GM23338 (cell line): Measurements from ENCODE around the gene FLNA. TPM values are rescaled to one million over a fixed set of nuclear protein-coding genes. Genes with fewer than 3 reads are reported as not detected.

ENCODE experiments used
- ATAC-seq: fragments of 200-7000 bp; cut with Tn5 transposase; 3 replicates; pipeline ENCODE4 v1.9.1; 2020
- DNase-seq: peaks from one replicate; pipeline ENCODE4 v3.0.0-alpha.2; 2015; ENCODE audit warnings: low spot score
- H2AFZ ChIP-seq: fragments of 200-600 bp; sonication (generic); 2 replicates; pipeline ENCODE4 v1.8.0; 2016; ENCODE audit warnings: antibody characterized with exemption, mild to moderate bottlenecking, moderate library complexity
- H3F3A ChIP-seq: fragments of 200-600 bp; sonication (generic); replicated peaks from 2 replicates; pipeline ENCODE4 v1.8.0; 2017; ENCODE audit warnings: antibody characterized with exemption, mixed run types, low read depth
- H3K27ac ChIP-seq: fragments of 200-600 bp; sonication (generic); 2 replicates; pipeline ENCODE4 v1.6.1; 2016; ENCODE audit warnings: low read depth
- H3K27me3 ChIP-seq: fragments of 200-600 bp; sonication (generic); 2 replicates; pipeline ENCODE4 v1.8.0; 2016; ENCODE audit warnings: mild to moderate bottlenecking, mixed run types, moderate library complexity; ENCODE audit not compliant: insufficient read depth
- H3K36me3 ChIP-seq: fragments of 200-600 bp; sonication (generic); 2 replicates; pipeline ENCODE4 v1.8.0; 2016; ENCODE audit warnings: mild to moderate bottlenecking; ENCODE audit not compliant: insufficient read depth
- H3K4me1 ChIP-seq: fragments of 200-600 bp; sonication (generic); 2 replicates; pipeline ENCODE4 v1.8.0; 2016; ENCODE audit warnings: mild to moderate bottlenecking, moderate library complexity; ENCODE audit not compliant: insufficient read depth
- H3K4me2 ChIP-seq: fragments of 200-600 bp; sonication (generic); 2 replicates; pipeline ENCODE4 v1.7.1; 2017; ENCODE audit warnings: mixed run types
- H3K4me3 ChIP-seq: fragments of 200-600 bp; sonication (generic); 2 replicates; pipeline ENCODE4 v1.6.1; 2016; ENCODE audit warnings: mixed run types
- H3K79me2 ChIP-seq: fragments of 200-600 bp; sonication (generic); replicated peaks from 2 replicates; pipeline ENCODE4 v1.8.0; 2017; ENCODE audit warnings: mild to moderate bottlenecking; ENCODE audit not compliant: insufficient read depth
- H3K9me2 ChIP-seq: fragments of 200-600 bp; sonication (generic); 2 replicates; pipeline ENCODE4 v1.8.0; 2017; ENCODE audit not compliant: insufficient read depth
- H4K20me1 ChIP-seq: fragments of 200-600 bp; sonication (generic); replicated peaks from 2 replicates; pipeline ENCODE4 v1.8.0; 2017; ENCODE audit warnings: mild to moderate bottlenecking; ENCODE audit not compliant: insufficient read depth
- H3K27ac Mint-ChIP-seq: 2 replicates; pipeline ENCODE4 v1.8.0; 2020; ENCODE audit warnings: inconsistent platforms, mild to moderate bottlenecking, moderate library complexity, mixed read lengths
- H3K27me3 Mint-ChIP-seq: 3 replicates; pipeline ENCODE4 v1.8.0; 2022; ENCODE audit warnings: low read depth, mild to moderate bottlenecking, moderate library complexity, mixed read lengths, inconsistent platforms; ENCODE audit not compliant: insufficient read depth, poor library complexity
- H3K36me3 Mint-ChIP-seq: 3 replicates; pipeline ENCODE4 v1.8.0; 2021; ENCODE audit warnings: low read depth, mild to moderate bottlenecking, inconsistent platforms, moderate library complexity, mixed read lengths
- H3K4me1 Mint-ChIP-seq: 3 replicates; pipeline ENCODE4 v1.8.0; 2020; ENCODE audit warnings: mild to moderate bottlenecking, inconsistent platforms, mixed read lengths
- H3K4me3 Mint-ChIP-seq: 3 replicates; pipeline ENCODE4 v1.8.0; 2021; ENCODE audit warnings: moderate library complexity, mild to moderate bottlenecking, inconsistent platforms, mixed read lengths
- H3K9me3 Mint-ChIP-seq: 3 replicates; pipeline ENCODE4 v1.8.0; 2020; ENCODE audit warnings: moderate library complexity, mild to moderate bottlenecking, inconsistent platforms, mixed read lengths
- CREB1 ChIP-seq: fragments of 250-450 bp; sonication (Bioruptor Pico); IDR thresholded peaks from 2 replicates; pipeline ENCODE4 v1.5.0; 2020; ENCODE audit warnings: low read depth, mild to moderate bottlenecking, moderate library complexity
- EZH2 ChIP-seq: fragments of 200-600 bp; sonication (generic); IDR thresholded peaks from one replicate; pipeline ENCODE4 v1.8.0; 2017; ENCODE audit warnings: antibody characterized with exemption, mild to moderate bottlenecking, low read depth; ENCODE audit not compliant: unreplicated experiment
- EZH2phosphoT487 ChIP-seq: fragments of 200-600 bp; sonication (generic); IDR thresholded peaks from one replicate; pipeline ENCODE4 v1.8.1; 2018; ENCODE audit warnings: antibody characterized with exemption; ENCODE audit not compliant: unreplicated experiment
- NANOG ChIP-seq: IDR thresholded peaks from 2 replicates; pipeline ENCODE4 v1.6.1; 2016; ENCODE audit warnings: antibody characterized with exemption, borderline replicate concordance
- STAT1 ChIP-seq: IDR thresholded peaks from one replicate; pipeline ENCODE4 v1.6.1; 2016; ENCODE audit warnings: antibody characterized with exemption; ENCODE audit not compliant: unreplicated experiment
- ZNF114 ChIP-seq: fragments of 250-450 bp; sonication (Bioruptor Pico); IDR thresholded peaks from 2 replicates; pipeline ENCODE4 v1.5.0; 2020; ENCODE audit warnings: mild to moderate bottlenecking, moderate library complexity
- ZNF331 ChIP-seq: fragments of 250-450 bp; sonication (Bioruptor Pico); IDR thresholded peaks from 2 replicates; pipeline ENCODE4 v1.5.0; 2020; ENCODE audit warnings: low read depth, mild to moderate bottlenecking, moderate library complexity
- polyA plus RNA-seq: library from polyadenylated mRNA; unstranded; fragments of >200 nt; fragmentation: Nextera tagmentation; extraction: Ambion mirVana; gene quantifications from 2 replicates; pipeline ENCODE4 v1.2.1, GENCODE V29; 2016
- total RNA-seq: library from RNA; depleted of rRNA; stranded (reverse); fragments of >200 nt; shearing (Covaris generic); gene quantifications from 2 replicates; pipeline ENCODE4 v1.2.3, GENCODE V29; 2014
- TF ChIP-seq, protein P1 (sequence below): fragments of 250-450 bp; sonication (Bioruptor Pico); IDR thresholded peaks from 2 replicates; pipeline ENCODE4 v1.5.0; 2020; ENCODE audit warnings: mild to moderate bottlenecking, moderate library complexity
- TF ChIP-seq, protein P2 (sequence below): IDR thresholded peaks from 2 replicates; pipeline ENCODE4 v1.6.1; 2016; ENCODE audit warnings: antibody characterized with exemption
- TF ChIP-seq, protein P3 (sequence below): IDR thresholded peaks from one replicate; pipeline ENCODE4 v1.6.1; 2018; ENCODE audit warnings: antibody characterized with exemption; ENCODE audit not compliant: unreplicated experiment

FLNA gene
- total and polyA plus RNA-seq, 2 experiments from 2014 or later = 579 to 1,445 TPM

DNA sequence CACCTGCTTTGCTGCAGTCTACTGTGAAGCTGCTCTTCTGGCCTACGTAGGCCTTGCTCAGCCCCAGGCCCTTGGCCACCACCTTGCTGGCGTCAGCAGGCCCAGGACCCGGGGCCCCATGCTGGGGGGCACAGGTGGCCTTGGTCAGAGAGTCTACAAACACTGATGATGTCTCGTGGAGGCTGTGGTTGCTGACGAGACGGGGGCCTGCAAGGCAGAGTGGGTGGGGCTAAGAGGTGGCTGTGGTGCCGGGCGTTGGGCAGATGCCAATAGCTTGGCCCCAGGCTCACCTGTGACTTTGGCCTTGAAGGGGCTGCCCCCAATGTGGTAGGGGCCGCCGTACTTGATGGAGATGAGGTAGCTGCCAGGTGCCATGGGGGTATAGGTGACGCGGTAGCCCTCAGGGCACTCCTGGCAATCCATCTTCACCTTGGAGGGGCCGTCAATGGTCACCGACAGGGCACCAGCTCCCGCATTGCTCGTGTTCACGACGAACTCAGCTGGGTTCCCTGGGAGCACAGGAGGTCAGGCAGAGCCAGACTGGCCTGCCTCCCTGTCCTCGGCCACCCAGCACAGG is 25.0 kb downstream of the FLNA start:
- Mint-ChIP-seq H3K4me1 (peaks cover 5% of the 10 kb centered on the region; the same call in 2 of the 3 replicates), H3K9me3 (no peaks in the 10 kb centered on the region), H3K27ac (no peak overlapping the region), H3K27me3 (peaks cover 8% of the 10 kb centered on the region), H3K36me3 (peaks cover 56% of the 10 kb centered on the region), H3K4me3 (no peak overlapping the region)
- ATAC-seq (no peak), DNase-seq (no peak)
- Histone ChIP-seq H3K4me3 (no peak overlapping the region), H4K20me1 (no peaks in the 10 kb centered on the region), H2AFZ (no peak overlapping the region), H3K9me2 (no peaks in the 10 kb centered on the region), H3K4me1 (no peaks in the 10 kb centered on the region), H3K27me3 (no peaks in the 10 kb centered on the region), H3K36me3 (peaks cover 10% of the 10 kb centered on the region), H3K79me2 (no peaks in the 10 kb centered on the region), H3K4me2 (no peak overlapping the region), H3F3A (peaks cover 10% of the 10 kb centered on the region), H3K27ac (no peak overlapping the region)
- TF ChIP-seq NANOG = no peak
- TF ChIP-seq, protein P1, sequence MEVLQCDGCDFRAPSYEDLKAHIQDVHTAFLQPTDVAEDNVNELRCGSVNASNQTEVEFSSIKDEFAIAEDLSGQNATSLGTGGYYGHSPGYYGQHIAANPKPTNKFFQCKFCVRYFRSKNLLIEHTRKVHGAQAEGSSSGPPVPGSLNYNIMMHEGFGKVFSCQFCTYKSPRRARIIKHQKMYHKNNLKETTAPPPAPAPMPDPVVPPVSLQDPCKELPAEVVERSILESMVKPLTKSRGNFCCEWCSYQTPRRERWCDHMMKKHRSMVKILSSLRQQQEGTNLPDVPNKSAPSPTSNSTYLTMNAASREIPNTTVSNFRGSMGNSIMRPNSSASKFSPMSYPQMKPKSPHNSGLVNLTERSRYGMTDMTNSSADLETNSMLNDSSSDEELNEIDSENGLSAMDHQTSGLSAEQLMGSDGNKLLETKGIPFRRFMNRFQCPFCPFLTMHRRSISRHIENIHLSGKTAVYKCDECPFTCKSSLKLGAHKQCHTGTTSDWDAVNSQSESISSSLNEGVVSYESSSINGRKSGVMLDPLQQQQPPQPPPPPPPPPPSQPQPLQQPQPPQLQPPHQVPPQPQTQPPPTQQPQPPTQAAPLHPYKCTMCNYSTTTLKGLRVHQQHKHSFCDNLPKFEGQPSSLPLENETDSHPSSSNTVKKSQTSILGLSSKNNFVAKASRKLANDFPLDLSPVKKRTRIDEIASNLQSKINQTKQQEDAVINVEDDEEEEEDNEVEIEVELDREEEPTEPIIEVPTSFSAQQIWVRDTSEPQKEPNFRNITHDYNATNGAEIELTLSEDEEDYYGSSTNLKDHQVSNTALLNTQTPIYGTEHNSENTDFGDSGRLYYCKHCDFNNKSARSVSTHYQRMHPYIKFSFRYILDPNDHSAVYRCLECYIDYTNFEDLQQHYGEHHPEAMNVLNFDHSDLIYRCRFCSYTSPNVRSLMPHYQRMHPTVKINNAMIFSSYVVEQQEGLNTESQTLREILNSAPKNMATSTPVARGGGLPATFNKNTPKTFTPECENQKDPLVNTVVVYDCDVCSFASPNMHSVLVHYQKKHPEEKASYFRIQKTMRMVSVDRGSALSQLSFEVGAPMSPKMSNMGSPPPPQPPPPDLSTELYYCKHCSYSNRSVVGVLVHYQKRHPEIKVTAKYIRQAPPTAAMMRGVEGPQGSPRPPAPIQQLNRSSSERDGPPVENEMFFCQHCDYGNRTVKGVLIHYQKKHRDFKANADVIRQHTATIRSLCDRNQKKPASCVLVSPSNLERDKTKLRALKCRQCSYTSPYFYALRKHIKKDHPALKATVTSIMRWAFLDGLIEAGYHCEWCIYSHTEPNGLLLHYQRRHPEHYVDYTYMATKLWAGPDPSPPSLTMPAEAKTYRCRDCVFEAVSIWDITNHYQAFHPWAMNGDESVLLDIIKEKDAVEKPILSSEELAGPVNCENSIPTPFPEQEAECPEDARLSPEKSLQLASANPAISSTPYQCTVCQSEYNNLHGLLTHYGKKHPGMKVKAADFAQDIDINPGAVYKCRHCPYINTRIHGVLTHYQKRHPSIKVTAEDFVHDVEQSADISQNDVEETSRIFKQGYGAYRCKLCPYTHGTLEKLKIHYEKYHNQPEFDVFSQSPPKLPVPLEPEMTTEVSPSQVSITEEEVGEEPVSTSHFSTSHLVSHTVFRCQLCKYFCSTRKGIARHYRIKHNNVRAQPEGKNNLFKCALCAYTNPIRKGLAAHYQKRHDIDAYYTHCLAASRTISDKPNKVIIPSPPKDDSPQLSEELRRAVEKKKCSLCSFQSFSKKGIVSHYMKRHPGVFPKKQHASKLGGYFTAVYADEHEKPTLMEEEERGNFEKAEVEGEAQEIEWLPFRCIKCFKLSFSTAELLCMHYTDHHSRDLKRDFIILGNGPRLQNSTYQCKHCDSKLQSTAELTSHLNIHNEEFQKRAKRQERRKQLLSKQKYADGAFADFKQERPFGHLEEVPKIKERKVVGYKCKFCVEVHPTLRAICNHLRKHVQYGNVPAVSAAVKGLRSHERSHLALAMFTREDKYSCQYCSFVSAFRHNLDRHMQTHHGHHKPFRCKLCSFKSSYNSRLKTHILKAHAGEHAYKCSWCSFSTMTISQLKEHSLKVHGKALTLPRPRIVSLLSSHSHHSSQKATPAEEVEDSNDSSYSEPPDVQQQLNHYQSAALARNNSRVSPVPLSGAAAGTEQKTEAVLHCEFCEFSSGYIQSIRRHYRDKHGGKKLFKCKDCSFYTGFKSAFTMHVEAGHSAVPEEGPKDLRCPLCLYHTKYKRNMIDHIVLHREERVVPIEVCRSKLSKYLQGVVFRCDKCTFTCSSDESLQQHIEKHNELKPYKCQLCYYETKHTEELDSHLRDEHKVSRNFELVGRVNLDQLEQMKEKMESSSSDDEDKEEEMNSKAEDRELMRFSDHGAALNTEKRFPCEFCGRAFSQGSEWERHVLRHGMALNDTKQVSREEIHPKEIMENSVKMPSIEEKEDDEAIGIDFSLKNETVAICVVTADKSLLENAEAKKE (CRISPR knock-in tag) = no peak
- TF ChIP-seq, protein P2, sequence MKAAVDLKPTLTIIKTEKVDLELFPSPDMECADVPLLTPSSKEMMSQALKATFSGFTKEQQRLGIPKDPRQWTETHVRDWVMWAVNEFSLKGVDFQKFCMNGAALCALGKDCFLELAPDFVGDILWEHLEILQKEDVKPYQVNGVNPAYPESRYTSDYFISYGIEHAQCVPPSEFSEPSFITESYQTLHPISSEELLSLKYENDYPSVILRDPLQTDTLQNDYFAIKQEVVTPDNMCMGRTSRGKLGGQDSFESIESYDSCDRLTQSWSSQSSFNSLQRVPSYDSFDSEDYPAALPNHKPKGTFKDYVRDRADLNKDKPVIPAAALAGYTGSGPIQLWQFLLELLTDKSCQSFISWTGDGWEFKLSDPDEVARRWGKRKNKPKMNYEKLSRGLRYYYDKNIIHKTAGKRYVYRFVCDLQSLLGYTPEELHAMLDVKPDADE = no peak
- no peak for TF ChIP-seq EZH2
- no peak for TF ChIP-seq ZNF114 (CRISPR knock-in tag)
- TF ChIP-seq CREB1 (CRISPR knock-in tag) = no peak
- TF ChIP-seq STAT1 = no peak
- no peak for TF ChIP-seq EZH2phosphoT487
- TF ChIP-seq ZNF331 (CRISPR knock-in tag) = no peak
- TF ChIP-seq, protein P3, sequence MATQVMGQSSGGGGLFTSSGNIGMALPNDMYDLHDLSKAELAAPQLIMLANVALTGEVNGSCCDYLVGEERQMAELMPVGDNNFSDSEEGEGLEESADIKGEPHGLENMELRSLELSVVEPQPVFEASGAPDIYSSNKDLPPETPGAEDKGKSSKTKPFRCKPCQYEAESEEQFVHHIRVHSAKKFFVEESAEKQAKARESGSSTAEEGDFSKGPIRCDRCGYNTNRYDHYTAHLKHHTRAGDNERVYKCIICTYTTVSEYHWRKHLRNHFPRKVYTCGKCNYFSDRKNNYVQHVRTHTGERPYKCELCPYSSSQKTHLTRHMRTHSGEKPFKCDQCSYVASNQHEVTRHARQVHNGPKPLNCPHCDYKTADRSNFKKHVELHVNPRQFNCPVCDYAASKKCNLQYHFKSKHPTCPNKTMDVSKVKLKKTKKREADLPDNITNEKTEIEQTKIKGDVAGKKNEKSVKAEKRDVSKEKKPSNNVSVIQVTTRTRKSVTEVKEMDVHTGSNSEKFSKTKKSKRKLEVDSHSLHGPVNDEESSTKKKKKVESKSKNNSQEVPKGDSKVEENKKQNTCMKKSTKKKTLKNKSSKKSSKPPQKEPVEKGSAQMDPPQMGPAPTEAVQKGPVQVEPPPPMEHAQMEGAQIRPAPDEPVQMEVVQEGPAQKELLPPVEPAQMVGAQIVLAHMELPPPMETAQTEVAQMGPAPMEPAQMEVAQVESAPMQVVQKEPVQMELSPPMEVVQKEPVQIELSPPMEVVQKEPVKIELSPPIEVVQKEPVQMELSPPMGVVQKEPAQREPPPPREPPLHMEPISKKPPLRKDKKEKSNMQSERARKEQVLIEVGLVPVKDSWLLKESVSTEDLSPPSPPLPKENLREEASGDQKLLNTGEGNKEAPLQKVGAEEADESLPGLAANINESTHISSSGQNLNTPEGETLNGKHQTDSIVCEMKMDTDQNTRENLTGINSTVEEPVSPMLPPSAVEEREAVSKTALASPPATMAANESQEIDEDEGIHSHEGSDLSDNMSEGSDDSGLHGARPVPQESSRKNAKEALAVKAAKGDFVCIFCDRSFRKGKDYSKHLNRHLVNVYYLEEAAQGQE = no peak
